Hepatocyte (in vitro differentiated cells): ENCODE data around the gene ANKRD44. TPM values are rescaled to one million over a fixed set of nuclear protein-coding genes. Genes with fewer than 3 reads are reported as not detected.

Experiments
- DNase-seq: peaks from one replicate; pipeline ENCODE4 v3.0.0-alpha.2; 2016; ENCODE audit warnings: low spot score
- H2AFZ ChIP-seq: fragments of 200-600 bp; sonication (generic); 2 replicates; pipeline ENCODE4 v1.6.0; 2016; ENCODE audit warnings: antibody characterized with exemption, mild to moderate bottlenecking
- H3K27ac ChIP-seq: fragments of 200-600 bp; sonication (generic); 2 replicates; pipeline ENCODE4 v1.5.1; 2016; ENCODE audit warnings: mild to moderate bottlenecking
- H3K27me3 ChIP-seq: fragments of 200-600 bp; sonication (generic); 2 replicates; pipeline ENCODE4 v1.6.1; 2016
- H3K36me3 ChIP-seq: fragments of 200-600 bp; sonication (generic); replicated peaks from 2 replicates; pipeline ENCODE4 v1.5.1; 2016; ENCODE audit warnings: low read depth; ENCODE audit not compliant: insufficient read depth
- H3K4me1 ChIP-seq: fragments of 200-600 bp; sonication (generic); 2 replicates; pipeline ENCODE4 v1.5.1; 2016; ENCODE audit warnings: mild to moderate bottlenecking, moderate library complexity; ENCODE audit not compliant: insufficient read depth
- H3K4me2 ChIP-seq: fragments of 200-600 bp; sonication (generic); 2 replicates; pipeline ENCODE4 v1.6.0; 2016
- H3K4me3 ChIP-seq: fragments of 200-600 bp; sonication (generic); 2 replicates; pipeline ENCODE4 v1.5.1; 2016; ENCODE audit warnings: mild to moderate bottlenecking
- H3K79me2 ChIP-seq: fragments of 200-600 bp; sonication (generic); 2 replicates; pipeline ENCODE4 v1.6.0; 2017; ENCODE audit warnings: mild to moderate bottlenecking
- H3K9me2 ChIP-seq: fragments of 200-600 bp; sonication (generic); replicated peaks from 2 replicates; pipeline ENCODE4 v1.6.0; 2017; ENCODE audit warnings: mild to moderate bottlenecking; ENCODE audit not compliant: insufficient read depth
- H3K9me3 ChIP-seq: fragments of 200-600 bp; sonication (generic); 2 replicates; pipeline ENCODE4 v1.5.1; 2016; ENCODE audit warnings: low read depth, mild to moderate bottlenecking
- H4K20me1 ChIP-seq: fragments of 200-600 bp; sonication (generic); 2 replicates; pipeline ENCODE4 v1.6.0; 2016; ENCODE audit warnings: mild to moderate bottlenecking; ENCODE audit not compliant: insufficient read depth, poor library complexity, severe bottlenecking
- CTCF ChIP-seq: fragments of 200-600 bp; sonication (generic); IDR thresholded peaks from 2 replicates; pipeline ENCODE4 v1.5.1; 2016; ENCODE audit warnings: antibody characterized with exemption, mild to moderate bottlenecking; ENCODE audit not compliant: poor library complexity
- EZH2 ChIP-seq: fragments of 200-600 bp; sonication (generic); IDR thresholded peaks from 2 replicates; pipeline ENCODE4 v1.6.1; 2016; ENCODE audit warnings: antibody characterized with exemption, mild to moderate bottlenecking, borderline replicate concordance
- EZH2phosphoT487 ChIP-seq: fragments of 200-600 bp; sonication (generic); IDR thresholded peaks from one replicate; pipeline ENCODE4 v1.6.1; 2018; ENCODE audit warnings: antibody characterized with exemption, mild to moderate bottlenecking, low read depth, moderate library complexity; ENCODE audit not compliant: unreplicated experiment, severe bottlenecking
- WGBS: methylation state at CpG from one replicate; pipeline ENCODE4 v1.1.6; 2016; ENCODE audit warnings: low lambda C conversion rate; ENCODE audit errors: missing lambda C conversion rate; 5-methylcytosine and 5-hydroxymethylcytosine counted together
- polyA plus RNA-seq: library from polyadenylated mRNA; unstranded; fragments of >200 nt; fragmentation: Nextera tagmentation; extraction: Ambion mirVana; gene quantifications from 2 replicates; pipeline ENCODE4 v1.2.1, GENCODE V29; 2016
- total RNA-seq: library from RNA; depleted of rRNA; stranded (reverse); fragments of >200 nt; gene quantifications from 2 replicates; pipeline ENCODE4 v1.2.3, GENCODE V29; 2014

ANKRD44 gene
- total and polyA plus RNA-seq, 2 experiments from 2014 or later, result 5.9 to 9.1 TPM

GRCh38 chr2:197284956-197285355 is 25.6 kb downstream of the ANKRD44 start:
- Histone ChIP-seq H3K4me1 (no peaks in the 10 kb centered on the region), H3K27ac (no peak overlapping the region), H3K9me3 (no peaks in the 10 kb centered on the region), H3K27me3 (no peaks in the 10 kb centered on the region), H4K20me1 (no peaks in the 10 kb centered on the region), H2AFZ (no peak overlapping the region), H3K79me2 (no peaks in the 10 kb centered on the region), H3K36me3 (no peaks in the 10 kb centered on the region), H3K4me2 (no peak overlapping the region), H3K4me3 (no peak overlapping the region), H3K9me2 (no peaks in the 10 kb centered on the region)
- DNase-seq, result no peak
- TF ChIP-seq EZH2 (no peak), CTCF (no peak), EZH2phosphoT487 (no peak)

- no peak for DNase-seq
- H3K4me3 ChIP-seq, result no peak overlapping the region
- no peak overlapping the region for H2AFZ ChIP-seq
- no peak overlapping the region for H3K27ac ChIP-seq
- H3K4me1 ChIP-seq, result no peaks in the 10 kb centered on the region
- no peaks in the 10 kb centered on the region for H3K79me2 ChIP-seq
- H3K4me2 ChIP-seq, result no peak overlapping the region
- WGBS, result 89% methylated on average over 2 of the region's 2 CpGs
- H4K20me1 ChIP-seq, result no peaks in the 10 kb centered on the region
- H3K36me3 ChIP-seq, result no peaks in the 10 kb centered on the region
- TF ChIP-seq EZH2 (no peak), EZH2phosphoT487 (no peak), CTCF (no peak)
- H3K9me2 ChIP-seq, result no peaks in the 10 kb centered on the region
- H3K9me3 ChIP-seq, result no peaks in the 10 kb centered on the region
- H3K27me3 ChIP-seq, result no peaks in the 10 kb centered on the region
Measured at GRCh38 chr2:197281421-197281820, 29.2 kb downstream of the ANKRD44 start.

DNA sequence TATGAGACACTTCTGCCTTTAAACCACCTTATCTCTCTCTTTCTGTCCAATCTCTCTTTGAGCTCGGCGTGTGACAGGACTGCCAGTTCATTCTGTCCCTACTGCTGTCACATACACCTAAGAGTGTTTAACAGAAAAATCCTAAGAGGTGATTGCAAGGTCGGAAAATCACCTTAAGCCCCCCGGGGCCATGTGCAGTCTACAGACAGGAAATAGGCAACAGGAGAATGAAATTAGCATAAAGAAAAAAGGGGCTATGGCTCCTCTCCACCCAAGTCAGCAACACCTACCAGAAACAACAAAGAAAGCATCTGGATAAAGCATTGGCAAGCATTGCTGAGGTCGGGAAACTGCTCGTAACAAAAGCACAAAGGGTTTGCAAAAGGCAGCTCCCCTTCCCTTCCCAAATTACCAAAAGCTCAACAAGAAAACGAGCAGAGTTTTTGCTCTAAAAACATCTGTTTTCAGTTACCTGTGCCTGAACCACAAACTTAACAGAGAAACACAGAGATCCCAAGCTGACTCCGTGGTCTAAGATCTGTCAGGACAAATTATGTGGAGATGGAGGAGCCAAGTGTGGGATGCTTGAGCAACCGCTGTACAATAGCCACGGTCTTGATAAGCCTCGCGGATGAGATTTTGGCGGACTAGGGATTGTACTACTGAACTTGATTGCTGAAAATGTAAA is 30.4 kb downstream of the ANKRD44 start:
- Histone ChIP-seq H3K4me3 (no peak overlapping the region), H3K79me2 (no peaks in the 10 kb centered on the region), H3K4me2 (peak overlapping the region; percentile 50), H2AFZ (no peak overlapping the region), H3K4me1 (no peaks in the 10 kb centered on the region), H3K36me3 (no peaks in the 10 kb centered on the region), H4K20me1 (no peaks in the 10 kb centered on the region), H3K27me3 (no peaks in the 10 kb centered on the region), H3K9me3 (no peaks in the 10 kb centered on the region), H3K27ac (peak overlapping the region; percentile 65), H3K9me2 (no peaks in the 10 kb centered on the region)
- peak; percentile 19 for DNase-seq
- 53% methylated on average over 13 of the region's 13 CpGs for WGBS
- no peak for TF ChIP-seq CTCF
- TF ChIP-seq EZH2phosphoT487, result no peak
- TF ChIP-seq EZH2, result no peak
